SH-SY5Y (cell line): ENCODE results near the gene RTCA.

Experiments used
- GATA2 ChIP-seq: IDR thresholded peaks from 2 replicates; pipeline ENCODE4 v1.6.1; 2011; ENCODE audit warnings: mild to moderate bottlenecking, low read depth, low read length
- GATA3 ChIP-seq: IDR thresholded peaks from 2 replicates; pipeline ENCODE4 v1.6.1; 2011; ENCODE audit warnings: low read depth, mild to moderate bottlenecking, low read length, moderate library complexity

GRCh38 chr1:100325415-100326324 is 59.7 kb downstream of the RTCA start:
- TF ChIP-seq GATA2 = no peak
- no peak for TF ChIP-seq GATA3
